A673 (cell line): ENCODE results near the gene BOD1L2. TPM values are rescaled to one million over a fixed set of nuclear protein-coding genes. Genes with fewer than 3 reads are reported as not detected.

Experiments used
- BruUV-seq: library from RNA; stranded (reverse); fragments of 400-500 nt; replicated peaks from 2 replicates; lab custom pipeline; 2021; lab: Mats Ljungman, UMichigan
- CTCF ChIA-PET: fragments of 300-600 bp; sonication (Branson Sonifier 250); formaldehyde crosslinking; loops from one replicate; lab custom pipeline; 2022; ENCODE audit warnings: antibody characterized with exemption; lab: Charles Lee
- POLR2A ChIA-PET: fragments of 300-600 bp; sonication (Branson Sonifier 250); formaldehyde crosslinking; loops from one replicate; lab custom pipeline; 2022; ENCODE audit warnings: antibody characterized with exemption; ENCODE audit not compliant: low non-redundant PET; lab: Charles Lee
- DNase-seq: peaks from one replicate; pipeline ENCODE4 v3.0.0-alpha.2; 2015; ENCODE audit warnings: low spot score
- H3K27ac ChIP-seq: fragments of 200-600 bp; sonication (generic); 2 replicates; pipeline ENCODE4 v1.5.1; 2016; ENCODE audit warnings: mixed run types, low read depth, mild to moderate bottlenecking, mixed read lengths, antibody characterized with exemption, low read length; ENCODE audit not compliant: poor library complexity, severe bottlenecking
- H3K27me3 ChIP-seq: fragments of 200-600 bp; sonication (generic); replicated peaks from 2 replicates; pipeline ENCODE4 v1.6.1; 2017; ENCODE audit warnings: mixed run types, low read depth, mild to moderate bottlenecking, mixed read lengths, antibody characterized with exemption, low read length; ENCODE audit not compliant: insufficient read depth, poor library complexity
- H3K36me3 ChIP-seq: fragments of 200-600 bp; sonication (generic); 2 replicates; pipeline ENCODE4 v1.6.1; 2016; ENCODE audit warnings: mixed run types, mild to moderate bottlenecking, mixed read lengths, antibody characterized with exemption, low read length; ENCODE audit not compliant: insufficient read depth, poor library complexity, severe bottlenecking
- H3K4me1 ChIP-seq: fragments of 200-600 bp; sonication (generic); 2 replicates; pipeline ENCODE4 v1.6.1; 2017; ENCODE audit warnings: mixed run types, mild to moderate bottlenecking, mixed read lengths, antibody characterized with exemption, low read length; ENCODE audit not compliant: insufficient read depth, poor library complexity, severe bottlenecking
- H3K4me3 ChIP-seq: fragments of 200-600 bp; sonication (generic); 2 replicates; pipeline ENCODE4 v1.5.1; 2016; ENCODE audit warnings: low read depth, mixed run types, mild to moderate bottlenecking, mixed read lengths, low read length; ENCODE audit not compliant: poor library complexity, severe bottlenecking
- H3K9me3 ChIP-seq: fragments of 200-600 bp; sonication (generic); 2 replicates; pipeline ENCODE4 v1.6.1; 2016; ENCODE audit warnings: mixed run types, low read depth, mild to moderate bottlenecking, mixed read lengths, antibody characterized with exemption, low read length; ENCODE audit not compliant: poor library complexity, severe bottlenecking
- CTCF ChIP-seq: fragments of 300-800, 200-600 bp; sonication (generic); conservative IDR thresholded peaks from 2 replicates; pipeline ENCODE4 v1.5.1; 2017; ENCODE audit warnings: low read depth, mild to moderate bottlenecking, antibody characterized with exemption, low read length, moderate library complexity, mixed read lengths
- EZH2 ChIP-seq: fragments of 200-600 bp; sonication (generic); IDR thresholded peaks from 2 replicates; pipeline ENCODE4 v1.6.1; 2017; ENCODE audit warnings: borderline replicate concordance, low read depth, mild to moderate bottlenecking, mixed read lengths, antibody characterized with exemption, low read length; ENCODE audit not compliant: poor library complexity, severe bottlenecking
- intact Hi-C: fragments of 100-400 bp; cut with micrococcal nuclease; formaldehyde crosslinking; loops from one replicate; pipeline ENCODE4 v1.10.0; 2022; ENCODE audit not compliant: unreplicated experiment
- total RNA-seq: library from RNA; stranded (reverse); gene quantifications from 2 replicates; pipeline ENCODE4 v1.2.3, GENCODE V29; 2021

BOD1L2 gene
- total RNA-seq, 1 experiment from 2014 or later: not detected

- intact Hi-C loops: no loop called here
- Histone ChIP-seq H3K36me3 (no peaks in the 10 kb centered on the region), H3K27ac (no peak overlapping the region), H3K27me3 (peaks cover 18% of the 10 kb centered on the region), H3K9me3 (no peaks in the 10 kb centered on the region), H3K4me3 (no peak overlapping the region), H3K4me1 (no peaks in the 10 kb centered on the region)
- ChIA-PET CTCF (no interaction called here), POLR2A (no interaction called here)
- no peak for DNase-seq
- TF ChIP-seq EZH2: no peak
- no peak for TF ChIP-seq CTCF
- BruUV-seq: no TSS peak
Observed at GRCh38 chr18:57142324-57142723, 4.6 kb upstream of the BOD1L2 start.

- TF ChIP-seq EZH2 (no peak), CTCF (no peak)
- no peaks in the 10 kb centered on the region for H3K4me1 ChIP-seq
- H3K4me3 ChIP-seq: no peak overlapping the region
- no peak overlapping the region for H3K27ac ChIP-seq
- DNase-seq: no peak
- H3K36me3 ChIP-seq: no peaks in the 10 kb centered on the region
- no TSS peak for BruUV-seq
- CTCF ChIA-PET: no interaction called here
- no peaks in the 10 kb centered on the region for H3K9me3 ChIP-seq
- POLR2A ChIA-PET: no interaction called here
- H3K27me3 ChIP-seq: peaks cover 19% of the 10 kb centered on the region
- intact Hi-C loops: no loop called here
Observed at GRCh38 chr18:57143265-57143664, 3.6 kb upstream of the BOD1L2 start.

- no peaks in the 10 kb centered on the region for H3K36me3 ChIP-seq
- H3K27ac ChIP-seq: no peak overlapping the region
- POLR2A ChIA-PET: no interaction called here
- H3K9me3 ChIP-seq: no peaks in the 10 kb centered on the region
- TF ChIP-seq EZH2 (no peak), CTCF (no peak)
- BruUV-seq: no TSS peak
- peaks cover 42% of the 10 kb centered on the region for H3K27me3 ChIP-seq
- no peaks in the 10 kb centered on the region for H3K4me1 ChIP-seq
- CTCF ChIA-PET: no interaction called here
- intact Hi-C loops: no loop called here
- DNase-seq: no peak
- no peak overlapping the region for H3K4me3 ChIP-seq
Observed at GRCh38 chr18:57148263-57148662, 1.4 kb downstream of the BOD1L2 start.
